ENCODE data around the gene SLC4A4.

- TF ChIP-seq CTCF (IDR thresholded peaks at IDR 0.05) (no peak), EP300 (IDR thresholded peaks at IDR 0.05) (no peak)
Measured at GRCh38 chr4:71367546-71367945, 28.7 kb downstream of the SLC4A4 start.
